A549 treated with RU486 at 1 μM for 4 hours (cell line): Measurements from ENCODE around the gene PGM1. TPM values are rescaled to one million over a fixed set of nuclear protein-coding genes. Genes with fewer than 3 reads are reported as not detected.

Source experiments
- total RNA-seq: library from RNA; stranded (reverse); fragments of 200-300 nt; extraction: Qiagen RNA extraction; gene quantifications from 5 replicates; pipeline ENCODE4 v1.2.3, GENCODE V29; 2022; ENCODE audit warnings: low read depth

The PGM1 gene
- 34.0 to 43.7 TPM (median 42.4 TPM) in 5 replicates for total RNA-seq

GRCh38 chr1:63593303-63593885 is at the start of gene PGM1:
Gene PGM1, plus strand, starts transcription at chr1:63593411. Its CDS starts 78 bp downstream, at chr1:63593489.

Other genes starting within 250 kb of the PGM1 start
- gene ALG6, start 225.8 kb upstream of the PGM1 start, total RNA-seq = 1.6 to 6.0 TPM (median 5.6 TPM) in 5 replicates
- 6.1 to 29.7 TPM (median 25.1 TPM) in 5 replicates for gene ITGB3BP, start 70.2 kb upstream of the PGM1 start, total RNA-seq
- 2.6 to 3.5 TPM (median 3.0 TPM) in 5 replicates for gene EFCAB7, start 69.9 kb upstream of the PGM1 start, total RNA-seq
- gene ROR1, start 180.6 kb downstream of the PGM1 start, total RNA-seq = 8.0 to 12.9 TPM (median 10.7 TPM) in 5 replicates